ENCODE data around the gene UBTF.
A peak's percentile ranks its signal among the peaks of the same experiment; 100 is the strongest.

UBTF gene

DNA sequence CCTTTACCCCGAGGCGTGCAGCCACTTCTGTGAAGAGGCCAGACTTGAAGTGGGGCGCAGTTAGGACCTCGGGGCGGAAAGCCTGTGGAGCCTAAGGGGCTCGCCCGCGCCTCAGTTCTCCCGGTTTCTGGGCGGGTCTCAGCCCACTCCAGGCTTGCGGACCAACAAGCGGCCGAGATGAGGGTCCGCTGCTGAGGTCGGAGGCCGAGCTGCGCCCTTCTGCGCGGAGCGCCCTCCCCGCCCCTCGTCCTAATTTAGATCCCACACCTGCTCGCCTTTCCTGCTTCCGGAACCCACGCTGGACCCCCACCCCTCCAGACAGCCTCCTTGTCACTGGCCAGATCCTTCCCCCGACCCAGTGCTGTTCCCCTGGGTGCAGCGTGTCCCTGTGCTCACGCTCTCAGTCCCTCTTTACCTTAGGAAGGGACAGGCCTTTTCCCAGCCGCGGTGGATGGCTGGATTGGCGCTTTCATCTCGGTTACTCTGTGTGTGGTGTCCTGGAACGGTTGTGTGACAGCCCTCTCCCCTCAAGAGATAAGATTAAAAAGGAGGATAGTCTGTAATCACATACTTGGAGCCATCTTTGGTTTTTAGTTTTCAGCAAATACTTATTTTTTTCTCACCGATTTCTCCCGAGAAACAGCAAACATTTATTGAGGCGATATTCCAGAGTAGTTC, 18.9 kb downstream of the UBTF start:
- peaks cover 6% of the 10 kb centered on the region for H3K4me1 ChIP-seq
- peak overlapping the region; percentile 81 for H3K4me3 ChIP-seq (ENCODE audit: low read depth, low read length)
- TF ChIP-seq CTCF (IDR thresholded peaks at IDR 0.05; ENCODE audit: low read depth, low read length) = no peak
- DNase-seq = no peak
- no peaks in the 10 kb centered on the region for H3K27me3 ChIP-seq
- peaks cover 5% of the 10 kb centered on the region for H3K36me3 ChIP-seq
- H3K9me3 ChIP-seq = no peaks in the 10 kb centered on the region

DNA sequence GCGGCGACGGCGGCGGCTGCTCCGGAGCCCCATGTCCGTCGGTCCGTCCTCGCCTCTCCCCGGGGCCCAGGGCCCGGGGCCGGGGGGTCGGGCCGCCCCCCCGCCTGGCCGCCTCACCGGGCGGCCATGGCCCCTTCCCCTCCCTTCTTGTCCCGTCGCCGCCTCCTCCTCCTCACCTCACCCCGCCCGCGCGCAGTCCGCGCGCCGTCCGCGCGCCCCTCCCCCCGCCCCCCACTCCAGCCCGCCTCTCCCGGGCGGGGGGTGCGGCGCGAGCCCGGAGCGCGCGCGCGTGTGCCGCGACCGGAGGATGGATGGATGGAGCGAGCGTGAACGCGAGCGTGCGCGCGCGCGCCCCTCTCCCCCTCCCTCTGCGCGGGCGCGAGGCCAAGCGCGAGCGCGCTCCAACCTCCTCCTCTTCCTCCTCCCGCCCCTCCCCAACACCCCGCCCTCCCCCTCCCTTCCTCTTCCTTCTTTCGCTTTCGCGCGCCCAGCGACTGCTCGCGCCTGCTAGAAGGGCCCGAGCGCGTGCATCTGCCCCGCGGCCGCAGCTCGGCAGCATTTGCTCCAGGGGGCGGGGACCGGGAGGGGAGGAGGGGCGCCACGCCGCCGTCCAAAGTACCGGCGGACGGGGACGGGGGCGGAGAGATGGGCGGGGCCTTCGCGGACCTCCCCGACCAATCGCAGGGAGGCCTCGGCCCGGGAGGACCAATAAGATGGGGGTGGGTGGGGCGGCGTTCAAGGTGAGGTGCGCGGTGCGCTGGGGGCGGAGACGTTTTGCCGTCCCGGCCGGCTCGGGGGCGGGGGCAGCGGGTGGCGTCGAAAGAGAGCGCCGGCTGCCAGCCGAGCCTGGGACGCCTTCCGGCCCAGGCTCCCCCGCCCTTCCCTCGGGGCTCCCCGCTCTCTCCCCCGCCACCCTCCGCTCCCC, 19.7 kb downstream of the UBTF start, which contains the start of gene ATXN7L3:
ATXN7L3 (minus strand) TSS at position 332 of the 925 bp plus-strand sequence. CDS start 1,814 bp downstream, outside the sequence.
- peak; percentile 100 for DNase-seq
- Histone ChIP-seq H3K4me3 (ENCODE audit: low read depth, low read length) (peak within 1 kb of the TSS; percentile 81), H3K4me1 (peaks cover 6% of the 10 kb centered on the region), H3K36me3 (peaks cover 13% of the 10 kb centered on the region), H3K27me3 (no peaks in the 10 kb centered on the region), H3K9me3 (no peaks in the 10 kb centered on the region)
- TF ChIP-seq CTCF (IDR thresholded peaks at IDR 0.05; ENCODE audit: low read depth, low read length) = no peak

- H3K36me3 ChIP-seq = peaks cover 22% of the 10 kb centered on the region
- peak overlapping the region; percentile 80 for H3K4me3 ChIP-seq (ENCODE audit: low read depth, low read length)
- peaks cover 5% of the 10 kb centered on the region for H3K4me1 ChIP-seq
- no peak for TF ChIP-seq CTCF (IDR thresholded peaks at IDR 0.05; ENCODE audit: low read depth, low read length)
- DNase-seq = peak; percentile 76
- H3K9me3 ChIP-seq = no peaks in the 10 kb centered on the region
- no peaks in the 10 kb centered on the region for H3K27me3 ChIP-seq
These were observed 20.5 kb downstream of the UBTF start for GRCh38 chr17:44198721-44199552.

DNA sequence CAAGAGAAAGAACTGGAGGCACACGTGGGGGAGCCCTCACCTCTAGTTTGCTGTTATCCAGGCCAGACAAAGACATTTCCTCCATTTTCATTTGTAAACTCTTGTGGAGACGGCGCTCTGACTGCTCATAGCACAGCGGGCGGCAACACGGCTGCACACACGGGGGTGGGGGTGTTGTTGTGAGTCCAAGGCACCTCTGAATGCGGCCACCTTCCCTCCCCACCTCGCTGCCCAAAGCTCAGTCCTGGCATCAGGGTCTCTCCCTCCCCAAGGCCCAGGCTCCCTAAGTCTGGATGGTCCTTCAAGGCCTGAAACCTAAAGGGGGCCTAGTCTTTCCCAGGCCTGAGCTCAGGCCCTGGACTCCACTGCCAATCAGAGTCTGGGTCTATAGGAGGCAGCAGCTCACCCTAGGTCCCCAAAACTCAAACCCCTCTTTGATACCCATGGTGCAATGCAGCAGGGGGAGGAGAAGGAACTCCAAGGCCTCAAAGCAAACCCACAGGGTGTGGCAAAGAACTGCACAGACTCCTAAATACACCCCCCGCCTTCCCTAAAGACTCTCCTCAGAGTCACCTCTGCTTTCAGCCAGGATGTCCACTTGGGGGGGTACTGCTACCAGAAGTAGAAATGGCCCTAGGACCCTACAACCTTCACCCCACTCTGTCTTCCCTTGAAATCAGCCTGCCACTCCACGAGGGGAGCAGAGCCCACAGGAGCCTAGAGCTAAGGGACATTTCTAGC, 21.3 kb downstream of the UBTF start:
- peaks cover 30% of the 10 kb centered on the region for H3K36me3 ChIP-seq
- TF ChIP-seq CTCF (IDR thresholded peaks at IDR 0.05; ENCODE audit: low read depth, low read length) = no peak
- no peaks in the 10 kb centered on the region for H3K9me3 ChIP-seq
- H3K4me3 ChIP-seq (ENCODE audit: low read depth, low read length) = peak overlapping the region; percentile 80
- no peaks in the 10 kb centered on the region for H3K27me3 ChIP-seq
- H3K4me1 ChIP-seq = peaks cover 3% of the 10 kb centered on the region
- DNase-seq = no peak

- peaks cover 3% of the 10 kb centered on the region for H3K4me1 ChIP-seq
- DNase-seq = no peak
- H3K4me3 ChIP-seq (ENCODE audit: low read depth, low read length) = no peak overlapping the region
- no peak for TF ChIP-seq CTCF (IDR thresholded peaks at IDR 0.05; ENCODE audit: low read depth, low read length)
- no peaks in the 10 kb centered on the region for H3K9me3 ChIP-seq
- peaks cover 31% of the 10 kb centered on the region for H3K36me3 ChIP-seq
- no peaks in the 10 kb centered on the region for H3K27me3 ChIP-seq
These were observed 22.4 kb downstream of the UBTF start for GRCh38 chr17:44197107-44197506.
